GM12878 (cell line): ENCODE measurements around the gene SLX4IP. TPM values are rescaled to one million over a fixed set of nuclear protein-coding genes. Genes with fewer than 3 reads are reported as not detected.

ENCODE experiments used
- FOS ChIP-seq: IDR thresholded peaks from 3 replicates; pipeline ENCODE4 v1.6.1; 2011; ENCODE audit warnings: borderline replicate concordance; ENCODE audit not compliant: insufficient read length; ENCODE audit errors: extremely low read depth
- HCFC1 ChIP-seq: fragments of 150-350 bp; IDR thresholded peaks from 2 replicates; pipeline ENCODE4 v1.6.1; 2014; ENCODE audit warnings: low read length
- JUND ChIP-seq: IDR thresholded peaks from 2 replicates; pipeline ENCODE4 v1.6.1; 2012; ENCODE audit warnings: low read depth, mild to moderate bottlenecking, low read length, improper control_type of control experiment, moderate library complexity
- MEF2A ChIP-seq: IDR thresholded peaks from 2 replicates; pipeline ENCODE4 v1.6.1; 2011; ENCODE audit warnings: low read depth, mild to moderate bottlenecking, low read length, moderate library complexity; ENCODE audit not compliant: insufficient read depth
- NFYA ChIP-seq: IDR thresholded peaks from 2 replicates; pipeline ENCODE4 v1.6.1; 2011; ENCODE audit warnings: low read depth, mild to moderate bottlenecking, low read length, improper control_type of control experiment, borderline replicate concordance
- PAX8 ChIP-seq: fragments of 450-650 bp; IDR thresholded peaks from 2 replicates; pipeline ENCODE4 v1.6.1; 2017; ENCODE audit warnings: mild to moderate bottlenecking, moderate library complexity
- POLR2AphosphoS5 ChIP-seq: IDR thresholded peaks from 2 replicates; pipeline ENCODE4 v1.6.1; 2011; ENCODE audit warnings: mild to moderate bottlenecking, low read length, inconsistent platforms
- SMAD1 ChIP-seq: fragments of 450-650 bp; IDR thresholded peaks from 2 replicates; pipeline ENCODE4 v1.6.1; 2018; ENCODE audit warnings: mild to moderate bottlenecking, low read depth; ENCODE audit not compliant: partially characterized antibody
- SRF ChIP-seq, 2 experiments: IDR thresholded peaks; 2 replicates each; pipeline ENCODE4 v1.6.1; 2011; ENCODE audit warnings: low read depth in 2 of 2, low read length in 2 of 2, mild to moderate bottlenecking in 1 of 2, moderate library complexity in 1 of 2
- polyA plus RNA-seq, 11 experiments: library from polyadenylated mRNA; depleted of rRNA in 4 of 11; unstranded in 6 of 11; stranded (reverse) in 5 of 11; fragments of >200 nt; fragmentation: Nextera tagmentation in 4 of 11; fragmentation: Illumina TruSeq in 1 of 11; extraction: Ambion mirVana in 4 of 11; extraction: Trizol in 1 of 11; gene quantifications; 1 replicate in 1 of 11; 2 replicates in 10 of 11; pipeline versions ENCODE4 v1.2.1 to v1.2.3, GENCODE V29; 2011 to 2016; ENCODE audit warnings: inconsistent platforms in 2 of 11, missing spikeins in 2 of 11, low read depth in 1 of 11
- total RNA-seq, 4 experiments: library from RNA; depleted of rRNA in 3 of 4; stranded (reverse); fragments of >200 nt in 3 of 4; fragmentation: Illumina TruSeq in 1 of 4; extraction: Trizol in 1 of 4; gene quantifications; 2 replicates each; pipeline versions ENCODE4 v1.2.1 to v1.2.3, GENCODE V29; 2013 to 2021
- TF ChIP-seq, protein P1 (sequence below): fragments of 450-650 bp; formaldehyde crosslinking; IDR thresholded peaks from 2 replicates; pipeline ENCODE4 v1.4.0; 2020; ENCODE audit warnings: mild to moderate bottlenecking, moderate library complexity
- TF ChIP-seq, protein P2 (sequence below): fragments of 450-650 bp; IDR thresholded peaks from 2 replicates; pipeline ENCODE4 v1.6.1; 2017; ENCODE audit warnings: mild to moderate bottlenecking, moderate library complexity
- TF ChIP-seq, protein P3 (sequence below): fragments of 450-650 bp; IDR thresholded peaks from 2 replicates; pipeline ENCODE4 v1.6.1; 2017; ENCODE audit warnings: mild to moderate bottlenecking, moderate library complexity
- TF ChIP-seq, protein P4 (sequence below): IDR thresholded peaks from 2 replicates; pipeline ENCODE4 v1.6.1; 2011; ENCODE audit warnings: borderline replicate concordance, low read depth, mild to moderate bottlenecking, moderate library complexity, low read length; ENCODE audit not compliant: insufficient read depth, poor library complexity, severe bottlenecking
- TF ChIP-seq, protein P5 (sequence below): IDR thresholded peaks from 2 replicates; pipeline ENCODE4 v1.6.1; 2012; ENCODE audit warnings: low read length, inconsistent platforms

The SLX4IP gene
- total and polyA plus RNA-seq, 10 of the 15 experiments (the other 5 are each of a cell fraction or from before 2014, with no cell fraction given), result 2.2 to 11.0 (median 6.3) TPM

DNA sequence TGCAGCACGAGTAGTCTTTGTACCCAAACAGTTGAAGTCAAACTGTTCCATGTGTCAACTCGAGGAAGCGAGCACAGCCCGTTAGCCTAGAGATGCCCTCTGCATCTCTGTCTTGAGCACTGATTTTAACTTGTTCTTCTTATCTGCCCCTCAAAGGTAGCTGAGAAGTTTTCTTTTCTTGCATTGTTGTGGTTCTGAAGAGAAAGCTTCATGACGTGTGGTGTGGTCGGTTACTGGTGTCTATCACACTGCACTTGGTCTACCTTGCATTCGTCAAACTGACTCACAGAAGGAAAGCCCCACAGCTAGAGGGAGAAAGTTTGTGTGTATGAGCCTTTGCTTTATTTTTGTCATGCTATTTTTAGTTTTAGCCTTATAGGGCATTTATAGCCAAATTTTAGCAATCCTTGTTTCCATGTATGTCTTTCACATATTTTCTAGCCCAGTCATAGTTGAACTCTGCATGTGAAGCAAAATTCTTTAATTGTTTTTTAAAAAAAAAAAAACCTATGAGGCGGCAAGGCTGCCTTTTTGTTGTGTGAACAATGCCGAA lies 123.6 kb downstream of the SLX4IP start (continued):
- TF ChIP-seq, protein P1, sequence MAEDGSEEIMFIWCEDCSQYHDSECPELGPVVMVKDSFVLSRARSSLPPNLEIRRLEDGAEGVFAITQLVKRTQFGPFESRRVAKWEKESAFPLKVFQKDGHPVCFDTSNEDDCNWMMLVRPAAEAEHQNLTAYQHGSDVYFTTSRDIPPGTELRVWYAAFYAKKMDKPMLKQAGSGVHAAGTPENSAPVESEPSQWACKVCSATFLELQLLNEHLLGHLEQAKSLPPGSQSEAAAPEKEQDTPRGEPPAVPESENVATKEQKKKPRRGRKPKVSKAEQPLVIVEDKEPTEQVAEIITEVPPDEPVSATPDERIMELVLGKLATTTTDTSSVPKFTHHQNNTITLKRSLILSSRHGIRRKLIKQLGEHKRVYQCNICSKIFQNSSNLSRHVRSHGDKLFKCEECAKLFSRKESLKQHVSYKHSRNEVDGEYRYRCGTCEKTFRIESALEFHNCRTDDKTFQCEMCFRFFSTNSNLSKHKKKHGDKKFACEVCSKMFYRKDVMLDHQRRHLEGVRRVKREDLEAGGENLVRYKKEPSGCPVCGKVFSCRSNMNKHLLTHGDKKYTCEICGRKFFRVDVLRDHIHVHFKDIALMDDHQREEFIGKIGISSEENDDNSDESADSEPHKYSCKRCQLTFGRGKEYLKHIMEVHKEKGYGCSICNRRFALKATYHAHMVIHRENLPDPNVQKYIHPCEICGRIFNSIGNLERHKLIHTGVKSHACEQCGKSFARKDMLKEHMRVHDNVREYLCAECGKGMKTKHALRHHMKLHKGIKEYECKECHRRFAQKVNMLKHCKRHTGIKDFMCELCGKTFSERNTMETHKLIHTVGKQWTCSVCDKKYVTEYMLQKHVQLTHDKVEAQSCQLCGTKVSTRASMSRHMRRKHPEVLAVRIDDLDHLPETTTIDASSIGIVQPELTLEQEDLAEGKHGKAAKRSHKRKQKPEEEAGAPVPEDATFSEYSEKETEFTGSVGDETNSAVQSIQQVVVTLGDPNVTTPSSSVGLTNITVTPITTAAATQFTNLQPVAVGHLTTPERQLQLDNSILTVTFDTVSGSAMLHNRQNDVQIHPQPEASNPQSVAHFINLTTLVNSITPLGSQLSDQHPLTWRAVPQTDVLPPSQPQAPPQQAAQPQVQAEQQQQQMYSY (CRISPR knock-in tag), result no peak
- TF ChIP-seq, protein P2, sequence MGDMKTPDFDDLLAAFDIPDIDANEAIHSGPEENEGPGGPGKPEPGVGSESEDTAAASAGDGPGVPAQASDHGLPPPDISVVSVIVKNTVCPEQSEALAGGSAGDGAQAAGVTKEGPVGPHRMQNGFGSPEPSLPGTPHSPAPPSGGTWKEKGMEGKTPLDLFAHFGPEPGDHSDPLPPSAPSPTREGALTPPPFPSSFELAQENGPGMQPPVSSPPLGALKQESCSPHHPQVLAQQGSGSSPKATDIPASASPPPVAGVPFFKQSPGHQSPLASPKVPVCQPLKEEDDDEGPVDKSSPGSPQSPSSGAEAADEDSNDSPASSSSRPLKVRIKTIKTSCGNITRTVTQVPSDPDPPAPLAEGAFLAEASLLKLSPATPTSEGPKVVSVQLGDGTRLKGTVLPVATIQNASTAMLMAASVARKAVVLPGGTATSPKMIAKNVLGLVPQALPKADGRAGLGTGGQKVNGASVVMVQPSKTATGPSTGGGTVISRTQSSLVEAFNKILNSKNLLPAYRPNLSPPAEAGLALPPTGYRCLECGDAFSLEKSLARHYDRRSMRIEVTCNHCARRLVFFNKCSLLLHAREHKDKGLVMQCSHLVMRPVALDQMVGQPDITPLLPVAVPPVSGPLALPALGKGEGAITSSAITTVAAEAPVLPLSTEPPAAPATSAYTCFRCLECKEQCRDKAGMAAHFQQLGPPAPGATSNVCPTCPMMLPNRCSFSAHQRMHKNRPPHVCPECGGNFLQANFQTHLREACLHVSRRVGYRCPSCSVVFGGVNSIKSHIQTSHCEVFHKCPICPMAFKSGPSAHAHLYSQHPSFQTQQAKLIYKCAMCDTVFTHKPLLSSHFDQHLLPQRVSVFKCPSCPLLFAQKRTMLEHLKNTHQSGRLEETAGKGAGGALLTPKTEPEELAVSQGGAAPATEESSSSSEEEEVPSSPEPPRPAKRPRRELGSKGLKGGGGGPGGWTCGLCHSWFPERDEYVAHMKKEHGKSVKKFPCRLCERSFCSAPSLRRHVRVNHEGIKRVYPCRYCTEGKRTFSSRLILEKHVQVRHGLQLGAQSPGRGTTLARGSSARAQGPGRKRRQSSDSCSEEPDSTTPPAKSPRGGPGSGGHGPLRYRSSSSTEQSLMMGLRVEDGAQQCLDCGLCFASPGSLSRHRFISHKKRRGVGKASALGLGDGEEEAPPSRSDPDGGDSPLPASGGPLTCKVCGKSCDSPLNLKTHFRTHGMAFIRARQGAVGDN, result peak; percentile 63; the same call in 1 of the 2 replicates
- TF ChIP-seq SRF (IDR thresholded peaks at IDR 0.05; ENCODE audit: low read depth in 2 of 2, low read length in 2 of 2) (peak in 1 of 2 experiments; percentile 77; a peak in 1 of 4 replicates), PAX8 (no peak), FOS (no peak), NFYA (no peak), JUND (no peak), POLR2AphosphoS5 (peak; percentile 62; the same call in 1 of the 2 replicates), SMAD1 (peak; percentile 34), HCFC1 (no peak), MEF2A (peak; percentile 97)
- TF ChIP-seq, protein P3, sequence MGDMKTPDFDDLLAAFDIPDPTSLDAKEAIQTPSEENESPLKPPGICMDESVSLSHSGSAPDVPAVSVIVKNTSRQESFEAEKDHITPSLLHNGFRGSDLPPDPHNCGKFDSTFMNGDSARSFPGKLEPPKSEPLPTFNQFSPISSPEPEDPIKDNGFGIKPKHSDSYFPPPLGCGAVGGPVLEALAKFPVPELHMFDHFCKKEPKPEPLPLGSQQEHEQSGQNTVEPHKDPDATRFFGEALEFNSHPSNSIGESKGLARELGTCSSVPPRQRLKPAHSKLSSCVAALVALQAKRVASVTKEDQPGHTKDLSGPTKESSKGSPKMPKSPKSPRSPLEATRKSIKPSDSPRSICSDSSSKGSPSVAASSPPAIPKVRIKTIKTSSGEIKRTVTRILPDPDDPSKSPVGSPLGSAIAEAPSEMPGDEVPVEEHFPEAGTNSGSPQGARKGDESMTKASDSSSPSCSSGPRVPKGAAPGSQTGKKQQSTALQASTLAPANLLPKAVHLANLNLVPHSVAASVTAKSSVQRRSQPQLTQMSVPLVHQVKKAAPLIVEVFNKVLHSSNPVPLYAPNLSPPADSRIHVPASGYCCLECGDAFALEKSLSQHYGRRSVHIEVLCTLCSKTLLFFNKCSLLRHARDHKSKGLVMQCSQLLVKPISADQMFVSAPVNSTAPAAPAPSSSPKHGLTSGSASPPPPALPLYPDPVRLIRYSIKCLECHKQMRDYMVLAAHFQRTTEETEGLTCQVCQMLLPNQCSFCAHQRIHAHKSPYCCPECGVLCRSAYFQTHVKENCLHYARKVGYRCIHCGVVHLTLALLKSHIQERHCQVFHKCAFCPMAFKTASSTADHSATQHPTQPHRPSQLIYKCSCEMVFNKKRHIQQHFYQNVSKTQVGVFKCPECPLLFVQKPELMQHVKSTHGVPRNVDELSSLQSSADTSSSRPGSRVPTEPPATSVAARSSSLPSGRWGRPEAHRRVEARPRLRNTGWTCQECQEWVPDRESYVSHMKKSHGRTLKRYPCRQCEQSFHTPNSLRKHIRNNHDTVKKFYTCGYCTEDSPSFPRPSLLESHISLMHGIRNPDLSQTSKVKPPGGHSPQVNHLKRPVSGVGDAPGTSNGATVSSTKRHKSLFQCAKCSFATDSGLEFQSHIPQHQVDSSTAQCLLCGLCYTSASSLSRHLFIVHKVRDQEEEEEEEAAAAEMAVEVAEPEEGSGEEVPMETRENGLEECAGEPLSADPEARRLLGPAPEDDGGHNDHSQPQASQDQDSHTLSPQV, result peak; percentile 68; the same call in 1 of the 2 replicates
- TF ChIP-seq, protein P4, sequence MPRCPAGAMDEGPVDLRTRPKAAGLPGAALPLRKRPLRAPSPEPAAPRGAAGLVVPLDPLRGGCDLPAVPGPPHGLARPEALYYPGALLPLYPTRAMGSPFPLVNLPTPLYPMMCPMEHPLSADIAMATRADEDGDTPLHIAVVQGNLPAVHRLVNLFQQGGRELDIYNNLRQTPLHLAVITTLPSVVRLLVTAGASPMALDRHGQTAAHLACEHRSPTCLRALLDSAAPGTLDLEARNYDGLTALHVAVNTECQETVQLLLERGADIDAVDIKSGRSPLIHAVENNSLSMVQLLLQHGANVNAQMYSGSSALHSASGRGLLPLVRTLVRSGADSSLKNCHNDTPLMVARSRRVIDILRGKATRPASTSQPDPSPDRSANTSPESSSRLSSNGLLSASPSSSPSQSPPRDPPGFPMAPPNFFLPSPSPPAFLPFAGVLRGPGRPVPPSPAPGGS, result peak; percentile 83
- TF ChIP-seq, protein P5, sequence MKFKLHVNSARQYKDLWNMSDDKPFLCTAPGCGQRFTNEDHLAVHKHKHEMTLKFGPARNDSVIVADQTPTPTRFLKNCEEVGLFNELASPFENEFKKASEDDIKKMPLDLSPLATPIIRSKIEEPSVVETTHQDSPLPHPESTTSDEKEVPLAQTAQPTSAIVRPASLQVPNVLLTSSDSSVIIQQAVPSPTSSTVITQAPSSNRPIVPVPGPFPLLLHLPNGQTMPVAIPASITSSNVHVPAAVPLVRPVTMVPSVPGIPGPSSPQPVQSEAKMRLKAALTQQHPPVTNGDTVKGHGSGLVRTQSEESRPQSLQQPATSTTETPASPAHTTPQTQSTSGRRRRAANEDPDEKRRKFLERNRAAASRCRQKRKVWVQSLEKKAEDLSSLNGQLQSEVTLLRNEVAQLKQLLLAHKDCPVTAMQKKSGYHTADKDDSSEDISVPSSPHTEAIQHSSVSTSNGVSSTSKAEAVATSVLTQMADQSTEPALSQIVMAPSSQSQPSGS, result peak; percentile 84
